Mononuclear cell (primary cell): Measurements from ENCODE around the gene PABPC3. TPM values are rescaled to one million over a fixed set of nuclear protein-coding genes. Genes with fewer than 3 reads are reported as not detected.

Source experiments
- H3K27me3 ChIP-seq: 2 replicates; pipeline ENCODE4 v1.6.0; 2011; ENCODE audit warnings: low read length, control low read depth; ENCODE audit not compliant: insufficient read depth
- H3K4me1 ChIP-seq: 2 replicates; pipeline ENCODE4 v1.5.1; 2011; ENCODE audit warnings: mild to moderate bottlenecking, low read length, control low read depth; ENCODE audit not compliant: insufficient read depth
- H3K4me3 ChIP-seq: 2 replicates; pipeline ENCODE4 v1.5.1; 2011; ENCODE audit warnings: mild to moderate bottlenecking, low read length, moderate library complexity
- H3K9me3 ChIP-seq: 2 replicates; pipeline ENCODE4 v1.5.1; 2011; ENCODE audit warnings: low read depth, mild to moderate bottlenecking, control low read depth, low read length
- total RNA-seq: library from RNA; depleted of rRNA; stranded (reverse); fragments of >200 nt; gene quantifications from one replicate; pipeline ENCODE4 v1.2.3, GENCODE V29; 2012

Gene PABPC3
- total RNA-seq, 1 donor: 0.84 TPM

- no peak overlapping the region for H3K4me3 ChIP-seq
- peaks cover 20% of the 10 kb centered on the region for H3K27me3 ChIP-seq
- no peaks in the 10 kb centered on the region for H3K9me3 ChIP-seq
- no peaks in the 10 kb centered on the region for H3K4me1 ChIP-seq
These were observed 40.0 kb downstream of the PABPC3 start for GRCh38 chr13:25135896-25136295.

- no peaks in the 10 kb centered on the region for H3K9me3 ChIP-seq
- H3K4me1 ChIP-seq: no peaks in the 10 kb centered on the region
- H3K27me3 ChIP-seq: peaks cover 20% of the 10 kb centered on the region
- H3K4me3 ChIP-seq: no peak overlapping the region
These were observed 41.2 kb downstream of the PABPC3 start for GRCh38 chr13:25136880-25137787.

- H3K27me3 ChIP-seq: peaks cover 20% of the 10 kb centered on the region
- no peaks in the 10 kb centered on the region for H3K9me3 ChIP-seq
- no peak overlapping the region for H3K4me3 ChIP-seq
- H3K4me1 ChIP-seq: no peaks in the 10 kb centered on the region
These were observed 41.8 kb downstream of the PABPC3 start for GRCh38 chr13:25137788-25138115.

GRCh38 chr13:25141042-25141441 is 45.1 kb downstream of the PABPC3 start:
- Histone ChIP-seq H3K4me3 (no peak overlapping the region), H3K4me1 (no peaks in the 10 kb centered on the region), H3K9me3 (no peaks in the 10 kb centered on the region), H3K27me3 (peaks cover 16% of the 10 kb centered on the region)

GRCh38 chr13:25143706-25144105 is 47.8 kb downstream of the PABPC3 start:
- no peaks in the 10 kb centered on the region for H3K4me1 ChIP-seq
- no peaks in the 10 kb centered on the region for H3K27me3 ChIP-seq
- H3K4me3 ChIP-seq: no peak overlapping the region
- H3K9me3 ChIP-seq: no peaks in the 10 kb centered on the region

GRCh38 chr13:25147638-25148401 is 51.9 kb downstream of the PABPC3 start:
- H3K4me1 ChIP-seq: no peaks in the 10 kb centered on the region
- no peaks in the 10 kb centered on the region for H3K9me3 ChIP-seq
- no peaks in the 10 kb centered on the region for H3K27me3 ChIP-seq
- H3K4me3 ChIP-seq: no peak overlapping the region

GRCh38 chr13:25148402-25148771 is 52.5 kb downstream of the PABPC3 start:
- no peak overlapping the region for H3K4me3 ChIP-seq
- H3K4me1 ChIP-seq: no peaks in the 10 kb centered on the region

More at GRCh38 chr13:25148402-25148771, 52.5 kb downstream of the PABPC3 start:
- Histone ChIP-seq H3K9me3 (no peaks in the 10 kb centered on the region), H3K27me3 (no peaks in the 10 kb centered on the region)

Other genes starting within 250 kb of the PABPC3 start
- gene AMER2, start 76.2 kb downstream of the PABPC3 start, total RNA-seq: 0.10 TPM
- 44.1 TPM for gene MTMR6, start 191.4 kb downstream of the PABPC3 start, total RNA-seq
- gene NUP58, start 205.5 kb downstream of the PABPC3 start, total RNA-seq: 80.7 TPM